WTC11 (cell line): Measurements from ENCODE around the gene TIMM21. TPM values are rescaled to one million over a fixed set of nuclear protein-coding genes. Genes with fewer than 3 reads are reported as not detected.

Source experiments
- ATAC-seq: fragments of 200-7000 bp; cut with Tn5 transposase; 2 replicates; pipeline ENCODE4 v1.10.0; 2021; ENCODE audit warnings: mild to moderate bottlenecking, moderate library complexity
- CTCF ChIA-PET: fragments of 300-600 bp; sonication (Branson Sonifier 250); formaldehyde crosslinking; loops from one replicate; lab custom pipeline; 2021; ENCODE audit warnings: antibody characterized with exemption; lab: Charles Lee
- POLR2A ChIA-PET: fragments of 350-600 bp; sonication (Branson Sonifier 250); formaldehyde crosslinking; loops from one replicate; lab custom pipeline; 2021; ENCODE audit warnings: antibody characterized with exemption; lab: Charles Lee
- DNase-seq: peaks from one replicate; pipeline ENCODE4 v3.0.0; 2021; ENCODE audit warnings: low spot score
- H3K27ac Mint-ChIP-seq: 2 replicates; pipeline ENCODE4 v1.8.0; 2021; ENCODE audit warnings: mixed read lengths
- H3K27me3 Mint-ChIP-seq: 2 replicates; pipeline ENCODE4 v1.8.0; 2021; ENCODE audit warnings: low read depth, mild to moderate bottlenecking, moderate library complexity, mixed read lengths
- H3K36me3 Mint-ChIP-seq: 2 replicates; pipeline ENCODE4 v1.8.0; 2021; ENCODE audit warnings: mixed read lengths
- H3K4me1 Mint-ChIP-seq: 2 replicates; pipeline ENCODE4 v1.8.0; 2022; ENCODE audit warnings: mixed read lengths
- H3K4me3 Mint-ChIP-seq: 2 replicates; pipeline ENCODE4 v1.8.0; 2021; ENCODE audit warnings: mild to moderate bottlenecking, moderate library complexity, mixed read lengths
- H3K9me3 Mint-ChIP-seq: 2 replicates; pipeline ENCODE4 v1.8.0; 2021; ENCODE audit warnings: mixed read lengths
- FOXJ3 ChIP-seq: sonication (generic); formaldehyde crosslinking; IDR thresholded peaks from 2 replicates; pipeline ENCODE4 v1.9.0; 2021; ENCODE audit warnings: missing genetic modification reagents, mild to moderate bottlenecking, borderline replicate concordance
- FOXK1 ChIP-seq: sonication (generic); formaldehyde crosslinking; IDR thresholded peaks from 2 replicates; pipeline ENCODE4 v1.8.0; 2022; ENCODE audit warnings: mild to moderate bottlenecking, moderate library complexity, missing genetic modification reagents
- GTF2I ChIP-seq: fragments of 250-450 bp; sonication (Bioruptor Pico); conservative IDR thresholded peaks from 2 replicates; pipeline ENCODE4 v1.4.0; 2021; ENCODE audit warnings: mild to moderate bottlenecking
- KAT7 ChIP-seq: sonication (generic); formaldehyde crosslinking; IDR thresholded peaks from 2 replicates; pipeline ENCODE4 v1.8.1; 2023; ENCODE audit warnings: missing genetic modification reagents, mild to moderate bottlenecking, borderline replicate concordance
- NFE2L1 ChIP-seq: sonication (generic); formaldehyde crosslinking; IDR thresholded peaks from 2 replicates; pipeline ENCODE4 v1.8.1; 2023; ENCODE audit warnings: missing genetic modification reagents
- NFYB ChIP-seq: sonication (generic); formaldehyde crosslinking; conservative IDR thresholded peaks from 2 replicates; pipeline ENCODE4 v1.8.0; 2022; ENCODE audit warnings: low read depth, missing genetic modification reagents
- NR3C1 ChIP-seq: sonication (generic); formaldehyde crosslinking; conservative IDR thresholded peaks from 2 replicates; pipeline ENCODE4 v1.8.1; 2023; ENCODE audit warnings: low read depth, mild to moderate bottlenecking, missing genetic modification reagents
- SMAD4 ChIP-seq: sonication (generic); formaldehyde crosslinking; IDR thresholded peaks from 2 replicates; pipeline ENCODE4 v1.8.0; 2022; ENCODE audit warnings: mild to moderate bottlenecking, missing genetic modification reagents
- TP53 ChIP-seq: sonication (generic); formaldehyde crosslinking; IDR thresholded peaks from 2 replicates; pipeline ENCODE4 v1.8.1; 2023; ENCODE audit warnings: mild to moderate bottlenecking, missing genetic modification reagents
- ZNF138 ChIP-seq: sonication (generic); formaldehyde crosslinking; conservative IDR thresholded peaks from 2 replicates; pipeline ENCODE4 v1.8.1; 2022; ENCODE audit warnings: mild to moderate bottlenecking, moderate library complexity, missing genetic modification reagents
- ZNF219 ChIP-seq: sonication (generic); formaldehyde crosslinking; IDR thresholded peaks from 2 replicates; pipeline ENCODE4 v1.8.0; 2023; ENCODE audit warnings: missing genetic modification reagents, mild to moderate bottlenecking, borderline replicate concordance
- ZNF317 ChIP-seq: sonication (generic); formaldehyde crosslinking; IDR thresholded peaks from 2 replicates; pipeline ENCODE4 v1.8.1; 2023; ENCODE audit warnings: low read depth, mild to moderate bottlenecking, moderate library complexity, missing genetic modification reagents, borderline replicate concordance
- ZNF396 ChIP-seq: fragments of 250-450 bp; sonication (Bioruptor Pico); IDR thresholded peaks from 2 replicates; pipeline ENCODE4 v1.8.0; 2021; ENCODE audit warnings: mild to moderate bottlenecking, moderate library complexity, borderline replicate concordance
- total RNA-seq: library from RNA; stranded (reverse); gene quantifications from 3 replicates; pipeline ENCODE4 v1.2.3, GENCODE V29; 2021
- TF ChIP-seq, protein P1 (sequence below): sonication (generic); formaldehyde crosslinking; IDR thresholded peaks from 2 replicates; pipeline ENCODE4 v1.8.1; 2023; ENCODE audit warnings: mild to moderate bottlenecking, missing genetic modification reagents
- TF ChIP-seq, protein P2 (sequence below): sonication (generic); formaldehyde crosslinking; IDR thresholded peaks from 2 replicates; pipeline ENCODE4 v1.8.0; 2023; ENCODE audit warnings: missing genetic modification reagents
- TF ChIP-seq, protein P3 (sequence below): sonication (generic); formaldehyde crosslinking; IDR thresholded peaks from 2 replicates; pipeline ENCODE4 v1.8.0; 2022; ENCODE audit warnings: mild to moderate bottlenecking, missing genetic modification reagents
- TF ChIP-seq, protein P4 (sequence below): sonication (generic); formaldehyde crosslinking; IDR thresholded peaks from 2 replicates; pipeline ENCODE4 v1.8.0; 2023; ENCODE audit warnings: missing genetic modification reagents, mild to moderate bottlenecking, borderline replicate concordance
- TF ChIP-seq, protein P5 (sequence below): sonication (generic); formaldehyde crosslinking; IDR thresholded peaks from 2 replicates; pipeline ENCODE4 v1.8.1; 2022; ENCODE audit warnings: missing genetic modification reagents, borderline replicate concordance
- TF ChIP-seq, protein P6 (sequence below): sonication (generic); formaldehyde crosslinking; IDR thresholded peaks from 2 replicates; pipeline ENCODE4 v1.8.1; 2023; ENCODE audit warnings: mild to moderate bottlenecking, moderate library complexity, missing genetic modification reagents

TIMM21 gene
- total RNA-seq, 1 experiment from 2014 or later = 47.7 TPM

DNA sequence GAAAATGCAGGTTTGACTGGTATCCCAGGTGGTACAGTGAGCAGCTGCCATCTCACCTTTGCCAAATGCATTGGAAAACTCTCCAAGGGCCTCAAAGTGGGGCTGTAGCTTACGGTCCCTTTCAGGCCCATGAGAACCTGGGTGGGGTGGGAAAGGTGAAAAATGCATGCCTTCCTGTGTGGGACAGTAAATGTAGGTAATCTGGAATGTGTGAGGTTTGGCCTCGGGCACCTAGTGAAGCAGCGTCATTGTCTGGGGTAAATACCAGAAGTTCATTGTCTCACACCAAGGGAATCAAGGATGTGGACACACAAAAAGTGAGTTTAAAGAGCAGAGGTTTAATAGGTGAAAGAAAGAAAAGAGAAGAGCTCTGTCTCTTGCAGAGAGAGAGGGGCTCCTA lies 36.6 kb downstream of the TIMM21 start:
- Mint-ChIP-seq H3K27ac (no peak overlapping the region), H3K9me3 (peaks cover 7% of the 10 kb centered on the region), H3K4me3 (no peak overlapping the region), H3K36me3 (no peaks in the 10 kb centered on the region)
- ATAC-seq = peak; percentile 60
- POLR2A ChIA-PET = no interaction called here
- TF ChIP-seq FOXJ3 (CRISPR knock-in tag) (no peak), GTF2I (CRISPR knock-in tag) (no peak), ZNF317 (CRISPR knock-in tag) (no peak), ZNF396 (CRISPR knock-in tag) (no peak)
- TF ChIP-seq, protein P1, sequence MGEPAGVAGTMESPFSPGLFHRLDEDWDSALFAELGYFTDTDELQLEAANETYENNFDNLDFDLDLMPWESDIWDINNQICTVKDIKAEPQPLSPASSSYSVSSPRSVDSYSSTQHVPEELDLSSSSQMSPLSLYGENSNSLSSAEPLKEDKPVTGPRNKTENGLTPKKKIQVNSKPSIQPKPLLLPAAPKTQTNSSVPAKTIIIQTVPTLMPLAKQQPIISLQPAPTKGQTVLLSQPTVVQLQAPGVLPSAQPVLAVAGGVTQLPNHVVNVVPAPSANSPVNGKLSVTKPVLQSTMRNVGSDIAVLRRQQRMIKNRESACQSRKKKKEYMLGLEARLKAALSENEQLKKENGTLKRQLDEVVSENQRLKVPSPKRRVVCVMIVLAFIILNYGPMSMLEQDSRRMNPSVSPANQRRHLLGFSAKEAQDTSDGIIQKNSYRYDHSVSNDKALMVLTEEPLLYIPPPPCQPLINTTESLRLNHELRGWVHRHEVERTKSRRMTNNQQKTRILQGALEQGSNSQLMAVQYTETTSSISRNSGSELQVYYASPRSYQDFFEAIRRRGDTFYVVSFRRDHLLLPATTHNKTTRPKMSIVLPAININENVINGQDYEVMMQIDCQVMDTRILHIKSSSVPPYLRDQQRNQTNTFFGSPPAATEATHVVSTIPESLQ (CRISPR knock-in tag) = no peak
- TF ChIP-seq, all 79 proteins: peak for 0
- Mint-ChIP-seq H3K4me1 (peaks cover 26% of the 10 kb centered on the region), H3K27me3 (no peaks in the 10 kb centered on the region)
- no peak for DNase-seq
- CTCF ChIA-PET = interaction anchor here (1.2 to 2.4 kb wide), 2 partner anchors 106 to 158 kb away, joined by 3 to 7 read pairs; no protein-coding TSS in a partner anchor

DNA sequence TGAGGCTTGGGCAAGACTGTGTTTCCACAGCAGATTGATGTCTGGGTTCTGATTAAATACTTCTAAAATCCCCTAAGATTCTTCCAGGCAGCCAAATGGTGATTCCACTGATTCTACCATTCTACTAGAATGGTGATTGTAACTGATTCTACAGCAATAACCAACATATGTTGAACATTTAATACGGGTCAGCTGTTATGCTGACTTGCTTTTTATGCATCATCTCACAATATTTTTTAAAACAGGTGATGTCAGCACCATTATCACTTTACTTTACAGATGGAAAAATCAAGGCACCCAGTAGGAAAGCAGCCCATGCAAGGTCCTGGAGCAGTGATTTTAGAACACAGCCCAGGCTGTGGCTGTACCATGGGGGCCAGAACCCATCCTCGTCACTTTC lies 37.5 kb downstream of the TIMM21 start:
- Mint-ChIP-seq H3K9me3 (no peaks in the 10 kb centered on the region), H3K27ac (no peak overlapping the region), H3K27me3 (no peaks in the 10 kb centered on the region), H3K4me1 (peaks cover 26% of the 10 kb centered on the region), H3K36me3 (no peaks in the 10 kb centered on the region), H3K4me3 (no peak overlapping the region)
- POLR2A ChIA-PET = no interaction called here
- ATAC-seq (no peak), DNase-seq (no peak)
- TF ChIP-seq FOXK1 = no peak
- TF ChIP-seq ZNF138 (CRISPR knock-in tag) = no peak
- no peak for TF ChIP-seq TP53 (CRISPR knock-in tag)
- TF ChIP-seq, protein P2, sequence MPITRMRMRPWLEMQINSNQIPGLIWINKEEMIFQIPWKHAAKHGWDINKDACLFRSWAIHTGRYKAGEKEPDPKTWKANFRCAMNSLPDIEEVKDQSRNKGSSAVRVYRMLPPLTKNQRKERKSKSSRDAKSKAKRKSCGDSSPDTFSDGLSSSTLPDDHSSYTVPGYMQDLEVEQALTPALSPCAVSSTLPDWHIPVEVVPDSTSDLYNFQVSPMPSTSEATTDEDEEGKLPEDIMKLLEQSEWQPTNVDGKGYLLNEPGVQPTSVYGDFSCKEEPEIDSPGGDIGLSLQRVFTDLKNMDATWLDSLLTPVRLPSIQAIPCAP (CRISPR knock-in tag) = no peak
- no peak for TF ChIP-seq NFE2L1 (CRISPR knock-in tag)
- no peak for TF ChIP-seq SMAD4 (CRISPR knock-in tag)
- no peak for TF ChIP-seq ZNF219 (CRISPR knock-in tag)
- TF ChIP-seq, protein P3, sequence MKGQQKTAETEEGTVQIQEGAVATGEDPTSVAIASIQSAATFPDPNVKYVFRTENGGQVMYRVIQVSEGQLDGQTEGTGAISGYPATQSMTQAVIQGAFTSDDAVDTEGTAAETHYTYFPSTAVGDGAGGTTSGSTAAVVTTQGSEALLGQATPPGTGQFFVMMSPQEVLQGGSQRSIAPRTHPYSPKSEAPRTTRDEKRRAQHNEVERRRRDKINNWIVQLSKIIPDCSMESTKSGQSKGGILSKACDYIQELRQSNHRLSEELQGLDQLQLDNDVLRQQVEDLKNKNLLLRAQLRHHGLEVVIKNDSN (CRISPR knock-in tag) = no peak
- TF ChIP-seq, protein P4, sequence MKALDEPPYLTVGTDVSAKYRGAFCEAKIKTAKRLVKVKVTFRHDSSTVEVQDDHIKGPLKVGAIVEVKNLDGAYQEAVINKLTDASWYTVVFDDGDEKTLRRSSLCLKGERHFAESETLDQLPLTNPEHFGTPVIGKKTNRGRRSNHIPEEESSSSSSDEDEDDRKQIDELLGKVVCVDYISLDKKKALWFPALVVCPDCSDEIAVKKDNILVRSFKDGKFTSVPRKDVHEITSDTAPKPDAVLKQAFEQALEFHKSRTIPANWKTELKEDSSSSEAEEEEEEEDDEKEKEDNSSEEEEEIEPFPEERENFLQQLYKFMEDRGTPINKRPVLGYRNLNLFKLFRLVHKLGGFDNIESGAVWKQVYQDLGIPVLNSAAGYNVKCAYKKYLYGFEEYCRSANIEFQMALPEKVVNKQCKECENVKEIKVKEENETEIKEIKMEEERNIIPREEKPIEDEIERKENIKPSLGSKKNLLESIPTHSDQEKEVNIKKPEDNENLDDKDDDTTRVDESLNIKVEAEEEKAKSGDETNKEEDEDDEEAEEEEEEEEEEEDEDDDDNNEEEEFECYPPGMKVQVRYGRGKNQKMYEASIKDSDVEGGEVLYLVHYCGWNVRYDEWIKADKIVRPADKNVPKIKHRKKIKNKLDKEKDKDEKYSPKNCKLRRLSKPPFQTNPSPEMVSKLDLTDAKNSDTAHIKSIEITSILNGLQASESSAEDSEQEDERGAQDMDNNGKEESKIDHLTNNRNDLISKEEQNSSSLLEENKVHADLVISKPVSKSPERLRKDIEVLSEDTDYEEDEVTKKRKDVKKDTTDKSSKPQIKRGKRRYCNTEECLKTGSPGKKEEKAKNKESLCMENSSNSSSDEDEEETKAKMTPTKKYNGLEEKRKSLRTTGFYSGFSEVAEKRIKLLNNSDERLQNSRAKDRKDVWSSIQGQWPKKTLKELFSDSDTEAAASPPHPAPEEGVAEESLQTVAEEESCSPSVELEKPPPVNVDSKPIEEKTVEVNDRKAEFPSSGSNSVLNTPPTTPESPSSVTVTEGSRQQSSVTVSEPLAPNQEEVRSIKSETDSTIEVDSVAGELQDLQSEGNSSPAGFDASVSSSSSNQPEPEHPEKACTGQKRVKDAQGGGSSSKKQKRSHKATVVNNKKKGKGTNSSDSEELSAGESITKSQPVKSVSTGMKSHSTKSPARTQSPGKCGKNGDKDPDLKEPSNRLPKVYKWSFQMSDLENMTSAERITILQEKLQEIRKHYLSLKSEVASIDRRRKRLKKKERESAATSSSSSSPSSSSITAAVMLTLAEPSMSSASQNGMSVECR = no peak
- TF ChIP-seq ZNF317 (CRISPR knock-in tag) = no peak
- TF ChIP-seq, protein P5, sequence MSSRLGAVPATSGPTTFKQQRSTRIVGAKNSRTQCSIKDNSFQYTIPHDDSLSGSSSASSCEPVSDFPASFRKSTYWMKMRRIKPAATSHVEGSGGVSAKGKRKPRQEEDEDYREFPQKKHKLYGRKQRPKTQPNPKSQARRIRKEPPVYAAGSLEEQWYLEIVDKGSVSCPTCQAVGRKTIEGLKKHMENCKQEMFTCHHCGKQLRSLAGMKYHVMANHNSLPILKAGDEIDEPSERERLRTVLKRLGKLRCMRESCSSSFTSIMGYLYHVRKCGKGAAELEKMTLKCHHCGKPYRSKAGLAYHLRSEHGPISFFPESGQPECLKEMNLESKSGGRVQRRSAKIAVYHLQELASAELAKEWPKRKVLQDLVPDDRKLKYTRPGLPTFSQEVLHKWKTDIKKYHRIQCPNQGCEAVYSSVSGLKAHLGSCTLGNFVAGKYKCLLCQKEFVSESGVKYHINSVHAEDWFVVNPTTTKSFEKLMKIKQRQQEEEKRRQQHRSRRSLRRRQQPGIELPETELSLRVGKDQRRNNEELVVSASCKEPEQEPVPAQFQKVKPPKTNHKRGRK = no peak
- no peak for TF ChIP-seq NR3C1 (CRISPR knock-in tag)
- TF ChIP-seq, protein P6, sequence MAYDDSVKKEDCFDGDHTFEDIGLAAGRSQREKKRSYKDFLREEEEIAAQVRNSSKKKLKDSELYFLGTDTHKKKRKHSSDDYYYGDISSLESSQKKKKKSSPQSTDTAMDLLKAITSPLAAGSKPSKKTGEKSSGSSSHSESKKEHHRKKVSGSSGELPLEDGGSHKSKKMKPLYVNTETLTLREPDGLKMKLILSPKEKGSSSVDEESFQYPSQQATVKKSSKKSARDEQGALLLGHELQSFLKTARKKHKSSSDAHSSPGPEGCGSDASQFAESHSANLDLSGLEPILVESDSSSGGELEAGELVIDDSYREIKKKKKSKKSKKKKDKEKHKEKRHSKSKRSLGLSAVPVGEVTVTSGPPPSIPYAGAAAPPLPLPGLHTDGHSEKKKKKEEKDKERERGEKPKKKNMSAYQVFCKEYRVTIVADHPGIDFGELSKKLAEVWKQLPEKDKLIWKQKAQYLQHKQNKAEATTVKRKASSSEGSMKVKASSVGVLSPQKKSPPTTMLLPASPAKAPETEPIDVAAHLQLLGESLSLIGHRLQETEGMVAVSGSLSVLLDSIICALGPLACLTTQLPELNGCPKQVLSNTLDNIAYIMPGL = no peak
- TF ChIP-seq KAT7 (CRISPR knock-in tag) = no peak
- TF ChIP-seq NFYB = no peak
- TF ChIP-seq ZNF396 (CRISPR knock-in tag) = no peak
- CTCF ChIA-PET = interaction anchor here (1.2 kb wide), 1 partner anchor 105 kb away, joined by 3 read pairs; no protein-coding TSS in a partner anchor
